Measurements from ENCODE around the gene FBXO45.

Gene FBXO45

GRCh38 chr3:196528639-196529233 is 39.7 kb upstream of the FBXO45 start:
- Histone ChIP-seq H3K9me3 (ENCODE audit: insufficient read depth, low read length) (peaks cover 18% of the 10 kb centered on the region), H3K36me3 (ENCODE audit: insufficient read depth, insufficient read length, low read length) (peaks cover 3% of the 10 kb centered on the region), H3K4me3 (ENCODE audit: insufficient read length, low read depth) (peak overlapping the region; percentile 52), H3K27me3 (ENCODE audit: insufficient read depth, insufficient read length) (no peaks in the 10 kb centered on the region), H3K4me1 (ENCODE audit: insufficient read depth, insufficient read length) (no peaks in the 10 kb centered on the region), H3K9ac (ENCODE audit: insufficient read length, low read depth) (peak overlapping the region; percentile 88)
- TF ChIP-seq ZNF274 (IDR thresholded peaks at IDR 0.05; ENCODE audit: low read depth, low read length) (no peak), SUZ12 (IDR thresholded peaks at IDR 0.05; ENCODE audit: extremely low read depth, insufficient read depth, insufficient read length) (no peak), YY1 (IDR thresholded peaks at IDR 0.05; ENCODE audit: insufficient read depth, insufficient read length) (no peak)
- DNase-seq (ENCODE audit: low read depth, low spot score), result peak; percentile 66

- Histone ChIP-seq H3K9me3 (ENCODE audit: insufficient read depth, low read length) (peaks cover 18% of the 10 kb centered on the region), H3K27me3 (ENCODE audit: insufficient read depth, insufficient read length) (no peaks in the 10 kb centered on the region), H3K4me1 (ENCODE audit: insufficient read depth, insufficient read length) (no peaks in the 10 kb centered on the region), H3K4me3 (ENCODE audit: insufficient read length, low read depth) (no peak overlapping the region), H3K9ac (ENCODE audit: insufficient read length, low read depth) (no peak overlapping the region), H3K36me3 (ENCODE audit: insufficient read depth, insufficient read length, low read length) (peaks cover 3% of the 10 kb centered on the region)
- no peak for DNase-seq (ENCODE audit: low read depth, low spot score)
- no peak for TF ChIP-seq YY1 (IDR thresholded peaks at IDR 0.05; ENCODE audit: insufficient read depth, insufficient read length)
- TF ChIP-seq ZNF274 (IDR thresholded peaks at IDR 0.05; ENCODE audit: low read depth, low read length), result no peak
- TF ChIP-seq SUZ12 (IDR thresholded peaks at IDR 0.05; ENCODE audit: extremely low read depth, insufficient read depth, insufficient read length), result no peak
These were observed 37.0 kb upstream of the FBXO45 start for GRCh38 chr3:196531418-196531817.

GRCh38 chr3:196533260-196533681 is 35.2 kb upstream of the FBXO45 start:
- DNase-seq (ENCODE audit: low read depth, low spot score), result peak; percentile 70
- TF ChIP-seq ZNF274 (IDR thresholded peaks at IDR 0.05; ENCODE audit: low read depth, low read length) (no peak), YY1 (IDR thresholded peaks at IDR 0.05; ENCODE audit: insufficient read depth, insufficient read length) (no peak), SUZ12 (IDR thresholded peaks at IDR 0.05; ENCODE audit: extremely low read depth, insufficient read depth, insufficient read length) (no peak)
- no peak overlapping the region for H3K4me3 ChIP-seq (ENCODE audit: insufficient read length, low read depth)
- H3K27me3 ChIP-seq (ENCODE audit: insufficient read depth, insufficient read length), result no peaks in the 10 kb centered on the region
- H3K9ac ChIP-seq (ENCODE audit: insufficient read length, low read depth), result no peak overlapping the region
- peaks cover 3% of the 10 kb centered on the region for H3K36me3 ChIP-seq (ENCODE audit: insufficient read depth, insufficient read length, low read length)
- peaks cover 18% of the 10 kb centered on the region for H3K9me3 ChIP-seq (ENCODE audit: insufficient read depth, low read length)
- no peaks in the 10 kb centered on the region for H3K4me1 ChIP-seq (ENCODE audit: insufficient read depth, insufficient read length)

GRCh38 chr3:196537319-196537984 is 31.0 kb upstream of the FBXO45 start:
- no peak for DNase-seq (ENCODE audit: low read depth, low spot score)
- TF ChIP-seq ZNF274 (IDR thresholded peaks at IDR 0.05; ENCODE audit: low read depth, low read length), result no peak
- TF ChIP-seq YY1 (IDR thresholded peaks at IDR 0.05; ENCODE audit: insufficient read depth, insufficient read length), result no peak
- TF ChIP-seq SUZ12 (IDR thresholded peaks at IDR 0.05; ENCODE audit: extremely low read depth, insufficient read depth, insufficient read length), result no peak
- no peak overlapping the region for H3K9ac ChIP-seq (ENCODE audit: insufficient read length, low read depth)

GRCh38 chr3:196541684-196542445 is 26.6 kb upstream of the FBXO45 start:
- DNase-seq (ENCODE audit: low read depth, low spot score), result no peak
- no peaks in the 10 kb centered on the region for H3K27me3 ChIP-seq (ENCODE audit: insufficient read depth, insufficient read length)
- no peak overlapping the region for H3K9ac ChIP-seq (ENCODE audit: insufficient read length, low read depth)
- no peaks in the 10 kb centered on the region for H3K4me1 ChIP-seq (ENCODE audit: insufficient read depth, insufficient read length)
- no peak overlapping the region for H3K4me3 ChIP-seq (ENCODE audit: insufficient read length, low read depth)
- peaks cover 8% of the 10 kb centered on the region for H3K9me3 ChIP-seq (ENCODE audit: insufficient read depth, low read length)
- TF ChIP-seq SUZ12 (IDR thresholded peaks at IDR 0.05; ENCODE audit: extremely low read depth, insufficient read depth, insufficient read length), result no peak
- TF ChIP-seq YY1 (IDR thresholded peaks at IDR 0.05; ENCODE audit: insufficient read depth, insufficient read length), result no peak
- no peak for TF ChIP-seq ZNF274 (IDR thresholded peaks at IDR 0.05; ENCODE audit: low read depth, low read length)
- no peaks in the 10 kb centered on the region for H3K36me3 ChIP-seq (ENCODE audit: insufficient read depth, insufficient read length, low read length)

More at GRCh38 chr3:196537319-196537984, 31.0 kb upstream of the FBXO45 start:
- Histone ChIP-seq H3K27me3 (ENCODE audit: insufficient read depth, insufficient read length) (no peaks in the 10 kb centered on the region), H3K4me3 (ENCODE audit: insufficient read length, low read depth) (no peak overlapping the region), H3K9me3 (ENCODE audit: insufficient read depth, low read length) (peaks cover under 1% of the 10 kb centered on the region; the same call in 1 of the 2 replicates), H3K4me1 (ENCODE audit: insufficient read depth, insufficient read length) (no peaks in the 10 kb centered on the region), H3K36me3 (ENCODE audit: insufficient read depth, insufficient read length, low read length) (no peaks in the 10 kb centered on the region)

GRCh38 chr3:196544491-196544992 is 23.9 kb upstream of the FBXO45 start:
- no peak for TF ChIP-seq YY1 (IDR thresholded peaks at IDR 0.05; ENCODE audit: insufficient read depth, insufficient read length)
- no peak for TF ChIP-seq ZNF274 (IDR thresholded peaks at IDR 0.05; ENCODE audit: low read depth, low read length)
- TF ChIP-seq SUZ12 (IDR thresholded peaks at IDR 0.05; ENCODE audit: extremely low read depth, insufficient read depth, insufficient read length), result no peak
- Histone ChIP-seq H3K36me3 (ENCODE audit: insufficient read depth, insufficient read length, low read length) (no peaks in the 10 kb centered on the region), H3K9me3 (ENCODE audit: insufficient read depth, low read length) (peaks cover 27% of the 10 kb centered on the region), H3K9ac (ENCODE audit: insufficient read length, low read depth) (no peak overlapping the region), H3K4me1 (ENCODE audit: insufficient read depth, insufficient read length) (no peaks in the 10 kb centered on the region), H3K4me3 (ENCODE audit: insufficient read length, low read depth) (no peak overlapping the region), H3K27me3 (ENCODE audit: insufficient read depth, insufficient read length) (no peaks in the 10 kb centered on the region)
- no peak for DNase-seq (ENCODE audit: low read depth, low spot score)

GRCh38 chr3:196546537-196546936 is 21.9 kb upstream of the FBXO45 start:
- no peaks in the 10 kb centered on the region for H3K36me3 ChIP-seq (ENCODE audit: insufficient read depth, insufficient read length, low read length)
- no peaks in the 10 kb centered on the region for H3K4me1 ChIP-seq (ENCODE audit: insufficient read depth, insufficient read length)
- H3K9ac ChIP-seq (ENCODE audit: insufficient read length, low read depth), result no peak overlapping the region
- H3K27me3 ChIP-seq (ENCODE audit: insufficient read depth, insufficient read length), result no peaks in the 10 kb centered on the region
- no peak for TF ChIP-seq SUZ12 (IDR thresholded peaks at IDR 0.05; ENCODE audit: extremely low read depth, insufficient read depth, insufficient read length)
- no peak for TF ChIP-seq YY1 (IDR thresholded peaks at IDR 0.05; ENCODE audit: insufficient read depth, insufficient read length)
- no peak for TF ChIP-seq ZNF274 (IDR thresholded peaks at IDR 0.05; ENCODE audit: low read depth, low read length)
- no peak for DNase-seq (ENCODE audit: low read depth, low spot score)
- peaks cover 39% of the 10 kb centered on the region for H3K9me3 ChIP-seq (ENCODE audit: insufficient read depth, low read length)
- no peak overlapping the region for H3K4me3 ChIP-seq (ENCODE audit: insufficient read length, low read depth)
